Measurements from ENCODE around the gene PUM2. TPM values are rescaled to one million over a fixed set of nuclear protein-coding genes. Genes with fewer than 3 reads are reported as not detected.
"Not testable (repeated sequence)": the region's sequence is repeated elsewhere in the genome, so short reads cannot be mapped to it uniquely, and the experiment has no call there.

Gene PUM2
- total RNA-seq, 2 donors from 2014 or later = 87.7 to 119 TPM

- intact Hi-C loops (cut with DNase I) = no loop called here
- DNase-seq = no peak
- TF ChIP-seq, protein P1, sequence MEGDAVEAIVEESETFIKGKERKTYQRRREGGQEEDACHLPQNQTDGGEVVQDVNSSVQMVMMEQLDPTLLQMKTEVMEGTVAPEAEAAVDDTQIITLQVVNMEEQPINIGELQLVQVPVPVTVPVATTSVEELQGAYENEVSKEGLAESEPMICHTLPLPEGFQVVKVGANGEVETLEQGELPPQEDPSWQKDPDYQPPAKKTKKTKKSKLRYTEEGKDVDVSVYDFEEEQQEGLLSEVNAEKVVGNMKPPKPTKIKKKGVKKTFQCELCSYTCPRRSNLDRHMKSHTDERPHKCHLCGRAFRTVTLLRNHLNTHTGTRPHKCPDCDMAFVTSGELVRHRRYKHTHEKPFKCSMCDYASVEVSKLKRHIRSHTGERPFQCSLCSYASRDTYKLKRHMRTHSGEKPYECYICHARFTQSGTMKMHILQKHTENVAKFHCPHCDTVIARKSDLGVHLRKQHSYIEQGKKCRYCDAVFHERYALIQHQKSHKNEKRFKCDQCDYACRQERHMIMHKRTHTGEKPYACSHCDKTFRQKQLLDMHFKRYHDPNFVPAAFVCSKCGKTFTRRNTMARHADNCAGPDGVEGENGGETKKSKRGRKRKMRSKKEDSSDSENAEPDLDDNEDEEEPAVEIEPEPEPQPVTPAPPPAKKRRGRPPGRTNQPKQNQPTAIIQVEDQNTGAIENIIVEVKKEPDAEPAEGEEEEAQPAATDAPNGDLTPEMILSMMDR (IDR thresholded peaks at IDR 0.05) = no peak
- Histone ChIP-seq H3K4me1 (no peaks in the 10 kb centered on the region), H3K9ac (ENCODE audit: low read depth in 2 of 2, low read length in 2 of 2) (no peak overlapping the region), H3K27ac (no peak overlapping the region), H3K4me3 (no peak overlapping the region), H3K9me3 (no peaks in the 10 kb centered on the region), H3K36me3 (peaks cover 7% of the 10 kb centered on the region), H3K27me3 (no peaks in the 10 kb centered on the region)
These were observed 95.9 kb downstream of the PUM2 start for GRCh38 chr2:20254731-20255130.

- DNase-seq = no peak
- Histone ChIP-seq H3K27me3 (no peaks in the 10 kb centered on the region), H3K4me1 (no peaks in the 10 kb centered on the region), H3K9ac (ENCODE audit: low read depth in 2 of 2, low read length in 2 of 2) (no peak overlapping the region), H3K36me3 (peaks cover 7% of the 10 kb centered on the region), H3K4me3 (no peak overlapping the region), H3K27ac (no peak overlapping the region), H3K9me3 (no peaks in the 10 kb centered on the region)
- intact Hi-C loops (cut with DNase I) = no loop called here
- TF ChIP-seq, protein P1 (IDR thresholded peaks at IDR 0.05) = no peak
These were observed 100.2 kb downstream of the PUM2 start for GRCh38 chr2:20250436-20250835.

- H3K9ac ChIP-seq (ENCODE audit: low read depth in 2 of 2, low read length in 2 of 2) = no peak overlapping the region
- H3K36me3 ChIP-seq = peaks cover 7% of the 10 kb centered on the region
- no peaks in the 10 kb centered on the region for H3K9me3 ChIP-seq
- H3K27ac ChIP-seq = no peak overlapping the region
- intact Hi-C loops (cut with DNase I) = no loop called here
- no peak overlapping the region for H3K4me3 ChIP-seq
- no peaks in the 10 kb centered on the region for H3K27me3 ChIP-seq
- TF ChIP-seq, protein P1 (IDR thresholded peaks at IDR 0.05) = no peak
- no peaks in the 10 kb centered on the region for H3K4me1 ChIP-seq
- no peak for DNase-seq
These were observed 101.5 kb downstream of the PUM2 start for GRCh38 chr2:20249170-20249569.

DNA sequence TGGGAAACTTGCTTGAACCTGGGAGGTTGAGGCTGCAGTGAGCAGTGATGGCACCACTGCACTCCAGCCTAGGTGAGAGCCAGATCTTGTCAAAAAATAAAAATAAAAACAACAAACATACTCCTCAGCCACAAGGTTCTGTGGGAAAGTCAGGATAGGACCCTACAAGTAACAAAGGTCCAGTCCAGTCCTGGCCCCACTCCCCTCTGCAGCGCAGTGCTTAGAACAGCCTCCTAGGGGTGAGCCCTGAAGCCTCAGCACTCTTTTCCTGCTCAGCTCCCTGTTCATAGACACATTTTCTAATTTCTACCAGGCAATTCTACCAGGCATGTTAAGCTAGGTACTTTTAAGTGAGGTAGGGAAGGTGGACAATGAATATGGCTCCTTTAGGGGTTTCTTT lies 103.6 kb downstream of the PUM2 start:
- Histone ChIP-seq H3K27ac (no peak overlapping the region), H3K9ac (ENCODE audit: low read depth in 2 of 2, low read length in 2 of 2) (no peak overlapping the region), H3K4me1 (no peaks in the 10 kb centered on the region), H3K4me3 (no peak overlapping the region), H3K27me3 (no peaks in the 10 kb centered on the region), H3K36me3 (peaks cover 7% of the 10 kb centered on the region), H3K9me3 (no peaks in the 10 kb centered on the region)
- no peak for DNase-seq
- TF ChIP-seq, protein P1 (IDR thresholded peaks at IDR 0.05) = no peak
- intact Hi-C loops (cut with DNase I) = no loop called here

DNA sequence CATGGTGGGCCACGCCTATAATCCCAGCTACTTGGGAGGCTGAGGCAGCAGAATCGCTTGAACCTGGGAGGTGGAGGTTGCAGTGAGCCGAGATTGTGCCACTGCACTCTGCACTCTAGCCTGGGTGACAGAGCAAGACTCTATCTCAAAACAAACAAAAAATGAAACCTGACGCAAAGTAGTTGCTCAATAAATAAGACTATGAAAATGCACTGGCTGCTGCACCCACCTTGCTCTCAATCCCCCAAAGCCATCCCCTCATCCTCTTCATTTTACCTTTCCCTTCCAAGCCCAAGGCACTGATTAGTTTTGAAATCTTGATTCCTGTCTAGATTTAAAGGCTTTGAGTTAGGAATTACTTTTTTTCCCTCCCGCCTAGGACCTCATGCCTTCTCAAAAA lies 107.0 kb downstream of the PUM2 start:
- H3K4me1 ChIP-seq; H3K9ac ChIP-seq (ENCODE audit: low read depth in 2 of 2, low read length in 2 of 2); intact Hi-C loops (cut with DNase I); DNase-seq; H3K9me3 ChIP-seq; H3K27me3 ChIP-seq; H3K4me3 ChIP-seq; H3K27ac ChIP-seq; H3K36me3 ChIP-seq: not testable (repeated sequence)

GRCh38 chr2:20242727-20243377 lies 107.8 kb downstream of the PUM2 start:
- H3K9me3 ChIP-seq = no peaks in the 10 kb centered on the region
- TF ChIP-seq, protein P1 (IDR thresholded peaks at IDR 0.05) = no peak
- intact Hi-C loops (cut with DNase I) = no loop called here
- no peaks in the 10 kb centered on the region for H3K36me3 ChIP-seq
- no peak overlapping the region for H3K9ac ChIP-seq (ENCODE audit: low read depth in 2 of 2, low read length in 2 of 2)
- H3K4me1 ChIP-seq = no peaks in the 10 kb centered on the region
- no peak overlapping the region for H3K27ac ChIP-seq
- DNase-seq = no peak
- no peak overlapping the region for H3K4me3 ChIP-seq
- no peaks in the 10 kb centered on the region for H3K27me3 ChIP-seq

Data from colonic mucosa (tissue), 4 donors.